ENCODE data around the gene SPPL2C.

Gene SPPL2C

GRCh38 chr17:45834471-45835396 lies 9.9 kb upstream of the SPPL2C start:
- H3K4me3 ChIP-seq (ENCODE audit: low read depth, low read length), result no peak overlapping the region
- DNase-seq (ENCODE audit: low read depth), result no peak
- TF ChIP-seq MAX (IDR thresholded peaks at IDR 0.05; ENCODE audit: low read depth, low read length) (no peak), POLR2A (IDR thresholded peaks at IDR 0.05; ENCODE audit: extremely low read depth, insufficient read length) (no peak), CTCF (IDR thresholded peaks at IDR 0.05; ENCODE audit: low read depth, low read length) (no peak), MYC (IDR thresholded peaks at IDR 0.05; ENCODE audit: low read depth, low read length) (no peak)

- H3K4me3 ChIP-seq (ENCODE audit: low read depth, low read length), result no peak overlapping the region
- DNase-seq (ENCODE audit: low read depth), result no peak
- no peak for TF ChIP-seq MYC (IDR thresholded peaks at IDR 0.05; ENCODE audit: low read depth, low read length)
- TF ChIP-seq MAX (IDR thresholded peaks at IDR 0.05; ENCODE audit: low read depth, low read length), result no peak
- no peak for TF ChIP-seq POLR2A (IDR thresholded peaks at IDR 0.05; ENCODE audit: extremely low read depth, insufficient read length)
- TF ChIP-seq CTCF (IDR thresholded peaks at IDR 0.05; ENCODE audit: low read depth, low read length), result no peak
Observed at GRCh38 chr17:45835481-45835880, 9.2 kb upstream of the SPPL2C start.

GRCh38 chr17:45836047-45837044 lies 8.3 kb upstream of the SPPL2C start:
- TF ChIP-seq POLR2A (IDR thresholded peaks at IDR 0.05; ENCODE audit: extremely low read depth, insufficient read length) (no peak), CTCF (IDR thresholded peaks at IDR 0.05; ENCODE audit: low read depth, low read length) (no peak), MYC (IDR thresholded peaks at IDR 0.05; ENCODE audit: low read depth, low read length) (no peak), MAX (IDR thresholded peaks at IDR 0.05; ENCODE audit: low read depth, low read length) (no peak)
- H3K4me3 ChIP-seq (ENCODE audit: low read depth, low read length), result no peak overlapping the region
- DNase-seq (ENCODE audit: low read depth), result peak; percentile 18

GRCh38 chr17:45837187-45837586 lies 7.5 kb upstream of the SPPL2C start:
- H3K4me3 ChIP-seq (ENCODE audit: low read depth, low read length), result no peak overlapping the region
- no peak for DNase-seq (ENCODE audit: low read depth)
- no peak for TF ChIP-seq MYC (IDR thresholded peaks at IDR 0.05; ENCODE audit: low read depth, low read length)
- no peak for TF ChIP-seq CTCF (IDR thresholded peaks at IDR 0.05; ENCODE audit: low read depth, low read length)
- TF ChIP-seq MAX (IDR thresholded peaks at IDR 0.05; ENCODE audit: low read depth, low read length), result no peak

GRCh38 chr17:45837603-45838002 lies 7.1 kb upstream of the SPPL2C start:
- no peak overlapping the region for H3K4me3 ChIP-seq (ENCODE audit: low read depth, low read length)
- DNase-seq (ENCODE audit: low read depth), result no peak
- no peak for TF ChIP-seq MAX (IDR thresholded peaks at IDR 0.05; ENCODE audit: low read depth, low read length)
- no peak for TF ChIP-seq MYC (IDR thresholded peaks at IDR 0.05; ENCODE audit: low read depth, low read length)
- no peak for TF ChIP-seq CTCF (IDR thresholded peaks at IDR 0.05; ENCODE audit: low read depth, low read length)
- no peak for TF ChIP-seq POLR2A (IDR thresholded peaks at IDR 0.05; ENCODE audit: extremely low read depth, insufficient read length)
